Measurements from ENCODE around the gene PDE4C.

- TF ChIP-seq CEBPB (IDR thresholded peaks at IDR 0.05) (no peak), FOXM1 (IDR thresholded peaks at IDR 0.05; ENCODE audit: borderline replicate concordance, low read depth) (no peak), RAD21 (IDR thresholded peaks at IDR 0.05; ENCODE audit: low read depth) (no peak), NFIC (IDR thresholded peaks at IDR 0.05) (no peak)
- TF ChIP-seq, protein P1, sequence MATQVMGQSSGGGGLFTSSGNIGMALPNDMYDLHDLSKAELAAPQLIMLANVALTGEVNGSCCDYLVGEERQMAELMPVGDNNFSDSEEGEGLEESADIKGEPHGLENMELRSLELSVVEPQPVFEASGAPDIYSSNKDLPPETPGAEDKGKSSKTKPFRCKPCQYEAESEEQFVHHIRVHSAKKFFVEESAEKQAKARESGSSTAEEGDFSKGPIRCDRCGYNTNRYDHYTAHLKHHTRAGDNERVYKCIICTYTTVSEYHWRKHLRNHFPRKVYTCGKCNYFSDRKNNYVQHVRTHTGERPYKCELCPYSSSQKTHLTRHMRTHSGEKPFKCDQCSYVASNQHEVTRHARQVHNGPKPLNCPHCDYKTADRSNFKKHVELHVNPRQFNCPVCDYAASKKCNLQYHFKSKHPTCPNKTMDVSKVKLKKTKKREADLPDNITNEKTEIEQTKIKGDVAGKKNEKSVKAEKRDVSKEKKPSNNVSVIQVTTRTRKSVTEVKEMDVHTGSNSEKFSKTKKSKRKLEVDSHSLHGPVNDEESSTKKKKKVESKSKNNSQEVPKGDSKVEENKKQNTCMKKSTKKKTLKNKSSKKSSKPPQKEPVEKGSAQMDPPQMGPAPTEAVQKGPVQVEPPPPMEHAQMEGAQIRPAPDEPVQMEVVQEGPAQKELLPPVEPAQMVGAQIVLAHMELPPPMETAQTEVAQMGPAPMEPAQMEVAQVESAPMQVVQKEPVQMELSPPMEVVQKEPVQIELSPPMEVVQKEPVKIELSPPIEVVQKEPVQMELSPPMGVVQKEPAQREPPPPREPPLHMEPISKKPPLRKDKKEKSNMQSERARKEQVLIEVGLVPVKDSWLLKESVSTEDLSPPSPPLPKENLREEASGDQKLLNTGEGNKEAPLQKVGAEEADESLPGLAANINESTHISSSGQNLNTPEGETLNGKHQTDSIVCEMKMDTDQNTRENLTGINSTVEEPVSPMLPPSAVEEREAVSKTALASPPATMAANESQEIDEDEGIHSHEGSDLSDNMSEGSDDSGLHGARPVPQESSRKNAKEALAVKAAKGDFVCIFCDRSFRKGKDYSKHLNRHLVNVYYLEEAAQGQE (IDR thresholded peaks at IDR 0.05; ENCODE audit: low read depth): no peak
Observed at GRCh38 chr19:18253716-18254115, 27.5 kb upstream of the PDE4C start.

Measured in Ishikawa (cell line).